Stimulated activated CD4-positive, alpha-beta T cell treated with anti-CD3 and anti-CD28 coated beads, Interleukin-15, amount 100 ng/mL, for 1 hour (primary cell): ENCODE measurements around the gene INPP1.

Source experiments
- DNase-seq, 2 donors: peaks; one replicate each; pipeline ENCODE4 v3.0.0-alpha.2; 2020; ENCODE audit warnings: low read depth in 1 of 2, low spot score in 1 of 2

INPP1 gene

GRCh38 chr2:190407662-190408537 is 64.5 kb downstream of the INPP1 start, which contains the start of gene MFSD6:
MFSD6 (plus strand) TSS chr2:190408355; CDS start chr2:190436030, 27,675 bp downstream.
- DNase-seq = peak; percentile 37 to 44

- peak; percentile 49 to 58 for DNase-seq
Observed at GRCh38 chr2:190408538-190409271, 65.3 kb downstream of the INPP1 start.

GRCh38 chr2:190409616-190410015 is 66.2 kb downstream of the INPP1 start:
- no peak for DNase-seq

- DNase-seq = no peak
Observed at GRCh38 chr2:190410166-190410565, 66.8 kb downstream of the INPP1 start.

GRCh38 chr2:190412966-190413365 is 69.6 kb downstream of the INPP1 start:
- DNase-seq = no peak

GRCh38 chr2:190413421-190413820 is 70.0 kb downstream of the INPP1 start:
- no peak for DNase-seq

GRCh38 chr2:190415251-190415650 is 71.9 kb downstream of the INPP1 start:
- no peak for DNase-seq

GRCh38 chr2:190415794-190416775 is 72.7 kb downstream of the INPP1 start:
- DNase-seq = no peak

- DNase-seq = no peak
Observed at GRCh38 chr2:190417045-190417842, 73.9 kb downstream of the INPP1 start.

GRCh38 chr2:190418727-190419126 is 75.3 kb downstream of the INPP1 start:
- DNase-seq = no peak

GRCh38 chr2:190420801-190421200 is 77.4 kb downstream of the INPP1 start:
- DNase-seq = no peak
